ENCODE results near the gene BCOR.

GRCh38 chrX:40055495-40055894 lies 42.3 kb downstream of the BCOR start:
- TF ChIP-seq CTCF (conservative IDR thresholded peaks at IDR 0.05; ENCODE audit: low read length) (no peak), EZH2phosphoT487 (IDR thresholded peaks at IDR 0.05; ENCODE audit: borderline replicate concordance, low read depth, low read length) (no peak)
